Fibroblast of lung (primary cell): ENCODE measurements around the gene CDCA4. TPM values are rescaled to one million over a fixed set of nuclear protein-coding genes. Genes with fewer than 3 reads are reported as not detected.

Experiments
- DNase-seq, 2 donors: peaks; one replicate each; pipeline versions ENCODE4 v3.0.0 to v3.0.0-alpha.2; 2010; ENCODE audit warnings: low read depth in 2 of 2
- H2AFZ ChIP-seq: 2 replicates; pipeline ENCODE4 v1.5.1; 2012; ENCODE audit warnings: low read length, control low read depth, inconsistent platforms
- H3K27ac ChIP-seq: 2 replicates; pipeline ENCODE4 v1.5.1; 2011; ENCODE audit warnings: low read length, control low read depth; ENCODE audit not compliant: insufficient read depth
- H3K27me3 ChIP-seq: 2 replicates; pipeline ENCODE4 v1.5.1; 2011; ENCODE audit warnings: mild to moderate bottlenecking, low read length; ENCODE audit not compliant: control insufficient read depth, insufficient read depth
- H3K36me3 ChIP-seq: 2 replicates; pipeline ENCODE4 v1.5.1; 2011; ENCODE audit warnings: low read length; ENCODE audit not compliant: control insufficient read depth, insufficient read depth
- H3K4me1 ChIP-seq: 2 replicates; pipeline ENCODE4 v1.5.1; 2011; ENCODE audit warnings: low read length; ENCODE audit not compliant: control insufficient read depth, insufficient read depth; ENCODE audit errors: extremely low read depth
- H3K4me2 ChIP-seq: 2 replicates; pipeline ENCODE4 v1.5.1; 2011; ENCODE audit warnings: low read length, control low read depth; ENCODE audit not compliant: insufficient read depth; ENCODE audit errors: extremely low read depth
- H3K4me3 ChIP-seq, 4 experiments: fragments of 200-600 bp in 1 of 4; sonication (generic) in 1 of 4; replicated peaks in 1 of 4; 2 replicates each; pipeline ENCODE4 v1.5.1; 2011 to 2016; ENCODE audit warnings: low read length in 4 of 4, low read depth in 3 of 4, mild to moderate bottlenecking in 3 of 4, control low read depth in 2 of 4, inconsistent platforms in 1 of 4, mixed read lengths in 1 of 4; ENCODE audit not compliant: insufficient read depth in 1 of 4; ENCODE audit errors: control extremely low read depth in 1 of 4
- H3K79me2 ChIP-seq: 2 replicates; pipeline ENCODE4 v1.5.1; 2012; ENCODE audit warnings: mild to moderate bottlenecking, low read length, inconsistent platforms; ENCODE audit not compliant: control insufficient read depth, insufficient read depth
- H3K9ac ChIP-seq: 2 replicates; pipeline ENCODE4 v1.5.1; 2011; ENCODE audit warnings: mild to moderate bottlenecking, low read length, control low read depth; ENCODE audit not compliant: insufficient read depth
- H3K9me3 ChIP-seq: 2 replicates; pipeline ENCODE4 v1.5.1; 2012; ENCODE audit warnings: low read depth, low read length; ENCODE audit not compliant: control insufficient read depth, insufficient read depth
- H4K20me1 ChIP-seq: 2 replicates; pipeline ENCODE4 v1.5.1; 2011; ENCODE audit warnings: low read length; ENCODE audit not compliant: control insufficient read depth, insufficient read depth; ENCODE audit errors: extremely low read depth
- EZH2 ChIP-seq: IDR thresholded peaks from 2 replicates; pipeline ENCODE4 v1.5.1; 2012; ENCODE audit warnings: low read length, control low read depth, mild to moderate bottlenecking; ENCODE audit errors: missing control alignments
- polyA plus RNA-seq, 2 donors: library from polyadenylated mRNA; depleted of rRNA in 1 of 2; stranded (reverse) in 1 of 2; unstranded in 1 of 2; fragments of >200 nt; gene quantifications; 2 replicates each; pipeline ENCODE4 v1.2.1, GENCODE V29; 2011 to 2012; ENCODE audit warnings: missing spikeins in 1 of 2
- total RNA-seq: library from RNA; depleted of rRNA; stranded (reverse); fragments of >200 nt; gene quantifications from 2 replicates; pipeline ENCODE4 v1.2.1, GENCODE V29; 2014
- TF ChIP-seq, protein P1 (sequence below), 2 donors: IDR thresholded peaks in 1 of 2; conservative IDR thresholded peaks in 1 of 2; 1 replicate in 1 of 2; 2 replicates in 1 of 2; pipeline ENCODE4 v1.5.1; 2011 to 2012; ENCODE audit warnings: low read length in 2 of 2, control low read depth in 1 of 2, inconsistent platforms in 1 of 2, low read depth in 1 of 2, mild to moderate bottlenecking in 1 of 2

CDCA4 gene
- total and polyA plus RNA-seq, 2 donors (not counting 1 experiment from before 2014, with no cell fraction given) = 7.9 to 8.0 TPM

DNA sequence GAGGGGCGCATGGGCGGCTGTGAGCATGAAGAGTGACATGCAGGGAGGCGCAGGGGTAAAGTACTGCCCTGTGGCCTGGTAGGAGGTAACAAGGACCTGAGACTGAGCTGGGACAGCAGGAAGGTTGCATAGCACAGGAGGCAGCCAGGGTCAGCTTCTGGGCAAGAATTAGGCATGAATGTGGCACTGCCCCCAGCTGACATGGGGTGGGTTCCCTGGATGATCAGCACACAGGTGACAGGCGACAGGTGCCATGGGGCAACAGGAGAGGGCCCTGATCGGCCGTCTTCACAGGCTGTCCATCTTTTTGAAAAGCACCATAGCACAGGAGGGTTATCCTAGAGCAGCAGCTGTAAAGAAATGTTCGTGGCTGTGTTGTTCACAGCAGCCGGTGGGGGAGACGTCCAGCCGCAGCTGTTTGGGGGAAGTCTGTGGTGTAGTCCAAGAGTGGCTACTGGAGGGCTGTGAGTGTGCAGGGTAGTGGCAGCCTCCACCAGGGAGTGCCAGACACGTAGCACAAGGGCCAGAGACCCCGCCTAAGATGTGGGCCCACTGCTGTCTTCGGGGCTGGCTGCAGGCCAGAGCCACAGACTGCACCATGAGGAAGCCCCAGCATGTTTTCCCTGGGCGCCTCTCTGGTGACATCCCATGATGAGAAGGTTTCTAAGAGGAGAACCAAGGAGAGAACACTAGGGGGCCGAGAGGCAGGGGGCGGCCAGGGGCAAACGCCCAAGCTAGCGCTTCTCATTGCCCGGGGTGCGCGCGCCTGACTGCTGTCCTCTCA is 26.9 kb downstream of the CDCA4 start:
- DNase-seq = no peak
- no peaks in the 10 kb centered on the region for H3K27me3 ChIP-seq
- H3K36me3 ChIP-seq = peaks cover 15% of the 10 kb centered on the region
- no peaks in the 10 kb centered on the region for H3K9me3 ChIP-seq
- no peaks in the 10 kb centered on the region for H3K4me1 ChIP-seq
- H2AFZ ChIP-seq = no peak overlapping the region
- H3K79me2 ChIP-seq = no peaks in the 10 kb centered on the region
- no peak overlapping the region for H3K9ac ChIP-seq
- H3K4me3 ChIP-seq = no peak overlapping the region
- no peak overlapping the region for H3K4me2 ChIP-seq
- H4K20me1 ChIP-seq = no peaks in the 10 kb centered on the region
- H3K27ac ChIP-seq = no peak overlapping the region
- TF ChIP-seq, protein P1, sequence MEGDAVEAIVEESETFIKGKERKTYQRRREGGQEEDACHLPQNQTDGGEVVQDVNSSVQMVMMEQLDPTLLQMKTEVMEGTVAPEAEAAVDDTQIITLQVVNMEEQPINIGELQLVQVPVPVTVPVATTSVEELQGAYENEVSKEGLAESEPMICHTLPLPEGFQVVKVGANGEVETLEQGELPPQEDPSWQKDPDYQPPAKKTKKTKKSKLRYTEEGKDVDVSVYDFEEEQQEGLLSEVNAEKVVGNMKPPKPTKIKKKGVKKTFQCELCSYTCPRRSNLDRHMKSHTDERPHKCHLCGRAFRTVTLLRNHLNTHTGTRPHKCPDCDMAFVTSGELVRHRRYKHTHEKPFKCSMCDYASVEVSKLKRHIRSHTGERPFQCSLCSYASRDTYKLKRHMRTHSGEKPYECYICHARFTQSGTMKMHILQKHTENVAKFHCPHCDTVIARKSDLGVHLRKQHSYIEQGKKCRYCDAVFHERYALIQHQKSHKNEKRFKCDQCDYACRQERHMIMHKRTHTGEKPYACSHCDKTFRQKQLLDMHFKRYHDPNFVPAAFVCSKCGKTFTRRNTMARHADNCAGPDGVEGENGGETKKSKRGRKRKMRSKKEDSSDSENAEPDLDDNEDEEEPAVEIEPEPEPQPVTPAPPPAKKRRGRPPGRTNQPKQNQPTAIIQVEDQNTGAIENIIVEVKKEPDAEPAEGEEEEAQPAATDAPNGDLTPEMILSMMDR (conservative IDR thresholded peaks at IDR 0.05 in 1 of 2, IDR thresholded peaks at IDR 0.05 in 1 of 2; ENCODE audit: low read depth in 1 of 2, low read length in 2 of 2) = no peak
- TF ChIP-seq EZH2 = no peak

DNA sequence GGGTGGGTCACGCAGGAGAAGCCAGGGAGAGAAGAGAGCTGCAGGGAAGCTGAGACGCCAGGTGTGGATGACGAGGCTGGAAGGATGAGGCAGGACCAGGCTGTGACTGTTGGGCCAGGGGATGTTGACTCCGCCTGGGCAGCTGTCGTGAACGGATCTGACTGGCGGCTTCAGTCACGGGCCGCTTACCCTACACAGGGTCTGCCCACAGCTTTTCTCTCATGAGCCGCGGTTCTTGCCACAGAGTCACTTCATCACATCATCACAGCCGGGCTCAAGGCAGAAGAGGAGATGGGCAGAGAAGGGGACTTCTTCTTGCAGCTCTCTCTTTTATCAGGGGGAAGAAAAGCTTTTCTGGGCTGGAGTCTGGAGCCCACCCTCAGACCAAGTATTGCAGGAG is 27.6 kb downstream of the CDCA4 start:
- H3K36me3 ChIP-seq = peaks cover 15% of the 10 kb centered on the region
- H3K79me2 ChIP-seq = no peaks in the 10 kb centered on the region
- no peaks in the 10 kb centered on the region for H4K20me1 ChIP-seq
- H3K4me3 ChIP-seq = no peak overlapping the region
- no peak overlapping the region for H3K4me2 ChIP-seq
- H2AFZ ChIP-seq = no peak overlapping the region
- no peak overlapping the region for H3K9ac ChIP-seq
- H3K4me1 ChIP-seq = no peaks in the 10 kb centered on the region
- H3K9me3 ChIP-seq = no peaks in the 10 kb centered on the region
- no peak for TF ChIP-seq EZH2
- DNase-seq = no peak
- no peaks in the 10 kb centered on the region for H3K27me3 ChIP-seq
- H3K27ac ChIP-seq = no peak overlapping the region

DNA sequence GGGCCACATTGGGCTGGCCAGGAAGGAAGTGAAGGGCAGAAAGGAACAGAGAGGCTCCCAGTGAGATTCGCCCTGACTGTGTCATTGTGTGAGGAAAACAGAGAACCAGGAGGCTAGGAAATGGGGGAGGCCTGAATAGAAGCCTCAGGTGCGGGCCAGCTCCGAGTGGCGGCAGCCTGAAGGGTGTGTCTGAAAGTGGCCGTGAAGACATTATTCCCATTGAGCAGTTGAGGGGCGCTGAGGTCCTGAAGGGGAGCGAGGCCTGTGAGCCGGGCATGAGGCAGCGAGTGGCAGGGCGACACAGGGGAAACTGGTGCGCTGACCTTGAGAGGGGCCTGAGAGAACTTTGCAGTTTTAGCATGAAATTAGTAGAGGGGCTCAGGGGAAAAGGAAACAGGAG is 28.4 kb downstream of the CDCA4 start:
- Histone ChIP-seq H3K4me1 (no peaks in the 10 kb centered on the region), H3K27me3 (no peaks in the 10 kb centered on the region), H3K27ac (no peak overlapping the region), H3K9me3 (no peaks in the 10 kb centered on the region), H3K36me3 (peaks cover 15% of the 10 kb centered on the region), H2AFZ (no peak overlapping the region), H4K20me1 (no peaks in the 10 kb centered on the region), H3K4me3 (no peak overlapping the region), H3K79me2 (no peaks in the 10 kb centered on the region), H3K4me2 (no peak overlapping the region), H3K9ac (no peak overlapping the region)
- DNase-seq = no peak
- TF ChIP-seq, protein P1 (conservative IDR thresholded peaks at IDR 0.05 in 1 of 2, IDR thresholded peaks at IDR 0.05 in 1 of 2; ENCODE audit: low read depth in 1 of 2, low read length in 2 of 2) = no peak
- TF ChIP-seq EZH2 = no peak
